ENCODE measurements around the gene KIAA1958.

DNA sequence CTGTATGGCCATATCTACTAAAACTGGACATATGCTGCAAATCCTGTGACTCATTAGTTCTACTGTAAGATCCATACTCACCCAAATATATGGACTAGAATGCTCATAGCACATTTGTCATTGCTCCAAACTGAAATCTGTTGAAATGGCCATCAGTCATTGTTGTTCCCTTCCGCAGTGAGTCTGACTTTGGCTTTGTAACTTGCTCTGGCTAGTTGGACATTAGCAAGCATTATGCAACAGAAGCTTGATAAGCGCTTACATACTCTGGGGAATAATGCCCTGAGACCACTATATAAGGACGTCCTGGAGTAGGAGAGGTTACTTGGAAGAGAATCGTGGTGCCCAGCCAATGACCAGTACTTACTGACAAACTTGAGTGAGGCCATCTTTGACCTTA, 9.0 kb downstream of the KIAA1958 start:
- TF ChIP-seq, protein P1, sequence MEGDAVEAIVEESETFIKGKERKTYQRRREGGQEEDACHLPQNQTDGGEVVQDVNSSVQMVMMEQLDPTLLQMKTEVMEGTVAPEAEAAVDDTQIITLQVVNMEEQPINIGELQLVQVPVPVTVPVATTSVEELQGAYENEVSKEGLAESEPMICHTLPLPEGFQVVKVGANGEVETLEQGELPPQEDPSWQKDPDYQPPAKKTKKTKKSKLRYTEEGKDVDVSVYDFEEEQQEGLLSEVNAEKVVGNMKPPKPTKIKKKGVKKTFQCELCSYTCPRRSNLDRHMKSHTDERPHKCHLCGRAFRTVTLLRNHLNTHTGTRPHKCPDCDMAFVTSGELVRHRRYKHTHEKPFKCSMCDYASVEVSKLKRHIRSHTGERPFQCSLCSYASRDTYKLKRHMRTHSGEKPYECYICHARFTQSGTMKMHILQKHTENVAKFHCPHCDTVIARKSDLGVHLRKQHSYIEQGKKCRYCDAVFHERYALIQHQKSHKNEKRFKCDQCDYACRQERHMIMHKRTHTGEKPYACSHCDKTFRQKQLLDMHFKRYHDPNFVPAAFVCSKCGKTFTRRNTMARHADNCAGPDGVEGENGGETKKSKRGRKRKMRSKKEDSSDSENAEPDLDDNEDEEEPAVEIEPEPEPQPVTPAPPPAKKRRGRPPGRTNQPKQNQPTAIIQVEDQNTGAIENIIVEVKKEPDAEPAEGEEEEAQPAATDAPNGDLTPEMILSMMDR (IDR thresholded peaks at IDR 0.05) = no peak
- TF ChIP-seq POLR2A (IDR thresholded peaks at IDR 0.05) = no peak

All from body of pancreas (tissue), 4 donors.